Activated naive CD4-positive, alpha-beta T cell treated with anti-CD3 and anti-CD28 coated beads for 36 hours (primary cell): ENCODE measurements around the gene RTN4. TPM values are rescaled to one million over a fixed set of nuclear protein-coding genes. Genes with fewer than 3 reads are reported as not detected.
"Not testable (repeated sequence)": the region's sequence is repeated elsewhere in the genome, so short reads cannot be mapped to it uniquely, and the experiment has no call there.

ENCODE experiments used
- CTCF ChIA-PET: fragments of 350-600 bp; sonication (Branson Sonifier 250); formaldehyde crosslinking; loops from one replicate; lab custom pipeline; 2021; ENCODE audit warnings: antibody characterized with exemption; lab: Charles Lee
- DNase-seq: peaks from one replicate; pipeline ENCODE4 v3.0.0-alpha.2; 2020
- H3K27ac Mint-ChIP-seq: one replicate; pipeline ENCODE4 v1.8.0; 2021; ENCODE audit warnings: mild to moderate bottlenecking, mixed read lengths
- H3K27me3 Mint-ChIP-seq: one replicate; pipeline ENCODE4 v1.8.0; 2021; ENCODE audit warnings: low read depth, mixed read lengths
- H3K36me3 Mint-ChIP-seq: one replicate; pipeline ENCODE4 v1.8.0; 2021; ENCODE audit warnings: low read depth, mixed read lengths
- H3K4me1 Mint-ChIP-seq: one replicate; pipeline ENCODE4 v1.8.0; 2021; ENCODE audit warnings: low read depth, mixed read lengths
- H3K4me3 Mint-ChIP-seq: one replicate; pipeline ENCODE4 v1.8.0; 2021; ENCODE audit warnings: mild to moderate bottlenecking, moderate library complexity, mixed read lengths
- H3K9me3 Mint-ChIP-seq: one replicate; pipeline ENCODE4 v1.8.0; 2021; ENCODE audit warnings: mixed read lengths
- intact Hi-C: fragments of 100-400 bp; cut with micrococcal nuclease; formaldehyde crosslinking; loops from one replicate; pipeline ENCODE4 v1.15.1; 2023
- total RNA-seq, 2 experiments: library from RNA; stranded (reverse); gene quantifications; one replicate each; pipeline ENCODE4 v1.2.3, GENCODE V29; 2021

Gene RTN4
- total RNA-seq, 2 experiments from 2014 or later: 76.4 to 76.7 TPM

DNA sequence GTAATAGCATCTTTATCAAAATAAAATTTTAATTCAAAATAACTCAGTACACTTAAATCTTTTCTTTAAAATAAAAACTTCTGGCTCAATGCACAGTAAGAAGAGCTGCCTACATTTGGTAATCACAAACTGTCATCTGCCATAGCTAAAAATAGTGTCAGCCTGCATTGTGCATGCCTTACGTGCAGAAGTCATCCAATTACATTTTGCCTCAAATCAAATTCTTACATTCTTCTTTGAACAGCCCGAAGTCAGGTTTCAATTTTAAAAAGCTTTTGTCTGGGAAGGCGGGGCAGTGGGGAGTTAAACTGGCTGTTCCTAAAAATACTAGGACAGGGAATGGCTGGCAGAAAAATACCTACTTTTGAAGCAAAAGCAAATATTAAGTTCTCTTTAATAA, 51.1 kb downstream of the RTN4 start:
- no peak for DNase-seq
- peaks cover 61% of the 10 kb centered on the region for H3K4me1 Mint-ChIP-seq
- CTCF ChIA-PET: interaction anchor here (1.2 to 1.4 kb wide), 2 partner anchors 13 to 49 kb away, joined by 3 to 4 read pairs; no protein-coding TSS in a partner anchor
- no peaks in the 10 kb centered on the region for H3K36me3 Mint-ChIP-seq
- no peak overlapping the region for H3K27ac Mint-ChIP-seq
- H3K9me3 Mint-ChIP-seq: no peaks in the 10 kb centered on the region
- no peak overlapping the region for H3K4me3 Mint-ChIP-seq
- H3K27me3 Mint-ChIP-seq: no peaks in the 10 kb centered on the region
- intact Hi-C loops: no loop called here

DNA sequence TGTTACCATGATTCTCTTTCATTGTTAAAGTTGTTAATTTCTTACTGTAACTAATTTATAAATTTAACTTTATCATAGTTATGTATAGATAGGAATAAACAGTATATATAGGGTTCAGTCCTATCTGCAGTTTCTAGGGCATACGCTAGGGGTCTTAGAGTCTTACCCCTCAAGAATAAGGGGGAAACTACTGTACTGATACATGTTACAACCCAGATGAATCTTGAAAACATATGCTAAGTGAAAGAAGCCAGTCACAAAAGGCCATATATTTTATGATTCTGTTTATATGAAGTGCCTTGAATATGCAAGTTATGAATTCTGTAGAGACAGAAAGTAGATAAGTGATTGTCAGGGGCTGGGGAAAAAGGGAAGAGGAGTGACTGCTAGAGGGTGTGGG, 52.4 kb downstream of the RTN4 start:
- CTCF ChIA-PET: no interaction called here
- H3K27ac Mint-ChIP-seq: no peak overlapping the region
- no peaks in the 10 kb centered on the region for H3K27me3 Mint-ChIP-seq
- no peaks in the 10 kb centered on the region for H3K9me3 Mint-ChIP-seq
- no peak overlapping the region for H3K4me3 Mint-ChIP-seq
- no peak for DNase-seq
- H3K36me3 Mint-ChIP-seq: no peaks in the 10 kb centered on the region
- intact Hi-C loops: no loop called here
- peaks cover 63% of the 10 kb centered on the region for H3K4me1 Mint-ChIP-seq

DNA sequence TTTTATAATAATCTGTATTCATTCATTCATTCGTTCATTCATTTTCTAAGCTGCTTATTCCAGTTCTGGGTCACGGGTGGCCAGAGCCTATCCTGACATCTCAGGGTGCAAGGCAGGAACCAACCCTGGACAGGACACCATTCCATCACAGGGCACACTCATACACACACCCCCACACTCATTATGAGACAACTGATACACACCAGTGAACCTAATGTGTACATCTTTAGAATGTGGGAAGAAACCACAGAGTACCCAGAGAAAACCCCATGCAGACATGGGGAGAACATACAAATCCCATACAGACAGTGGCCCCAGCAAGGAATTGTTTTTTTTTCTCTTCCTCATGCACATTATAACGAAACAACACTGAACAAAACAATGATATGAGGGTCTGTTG, 54.7 kb downstream of the RTN4 start:
- CTCF ChIA-PET: no interaction called here

DNA sequence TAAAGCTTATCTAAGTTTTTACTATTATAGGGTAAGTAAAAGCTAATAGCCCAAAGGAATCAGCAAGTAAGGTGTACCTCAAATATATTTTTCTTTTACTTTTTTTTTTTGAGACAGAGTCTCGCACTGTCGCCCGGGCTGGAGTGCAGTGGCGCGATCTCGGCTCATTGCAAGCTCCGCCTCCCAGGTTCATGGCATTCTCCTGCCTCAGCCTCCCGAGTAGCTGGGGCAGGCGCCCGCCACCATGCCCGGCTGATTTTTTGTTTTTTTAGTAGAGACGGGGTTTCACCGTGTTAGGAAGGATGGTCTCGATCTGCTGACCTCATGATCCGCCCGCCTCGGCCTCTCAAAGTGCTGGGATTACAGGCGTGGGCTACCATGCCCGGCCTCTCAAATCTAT, 59.6 kb downstream of the RTN4 start:
- H3K9me3 Mint-ChIP-seq, H3K27ac Mint-ChIP-seq, intact Hi-C loops, H3K36me3 Mint-ChIP-seq, H3K27me3 Mint-ChIP-seq, DNase-seq, H3K4me3 Mint-ChIP-seq: not testable (repeated sequence)
- H3K4me1 Mint-ChIP-seq: peaks cover 24% of the 10 kb centered on the region
- CTCF ChIA-PET: interaction anchor here (0.7 kb wide), 1 partner anchor 80 kb away, joined by 3 read pairs; no protein-coding TSS in a partner anchor

More for the DNA sequence above, 54.7 kb downstream of the RTN4 start:
- H3K36me3 Mint-ChIP-seq: no peaks in the 10 kb centered on the region
- H3K27ac Mint-ChIP-seq: no peak overlapping the region
- no peak for DNase-seq
- peaks cover 62% of the 10 kb centered on the region for H3K4me1 Mint-ChIP-seq
- intact Hi-C loops: no loop called here
- H3K9me3 Mint-ChIP-seq: no peaks in the 10 kb centered on the region
- H3K27me3 Mint-ChIP-seq: no peaks in the 10 kb centered on the region
- H3K4me3 Mint-ChIP-seq: no peak overlapping the region

DNA sequence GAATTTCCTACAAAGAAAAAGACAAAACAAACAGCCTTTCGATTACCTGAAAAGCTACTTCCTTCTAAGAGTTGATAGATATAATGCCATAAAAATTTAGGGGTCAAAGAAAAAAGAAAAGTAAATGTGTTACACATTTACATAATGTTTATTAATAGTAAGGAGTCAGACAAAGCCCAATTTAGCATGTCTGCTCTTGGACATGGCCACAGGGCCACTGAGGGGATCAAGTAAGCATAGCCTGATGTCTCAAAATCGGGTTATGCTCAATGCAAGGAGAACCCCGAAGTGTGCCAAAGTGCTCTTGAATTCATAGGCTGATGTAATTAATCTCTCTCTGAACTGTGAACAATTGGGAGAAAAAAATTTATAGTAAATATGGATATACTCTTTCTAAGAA, 61.6 kb downstream of the RTN4 start:
- Mint-ChIP-seq H3K4me3 (no peak overlapping the region), H3K27me3 (no peaks in the 10 kb centered on the region), H3K9me3 (no peaks in the 10 kb centered on the region), H3K27ac (no peak overlapping the region), H3K4me1 (peaks cover 22% of the 10 kb centered on the region), H3K36me3 (peaks cover 8% of the 10 kb centered on the region)
- intact Hi-C loops: no loop called here
- DNase-seq: no peak
- CTCF ChIA-PET: no interaction called here

DNA sequence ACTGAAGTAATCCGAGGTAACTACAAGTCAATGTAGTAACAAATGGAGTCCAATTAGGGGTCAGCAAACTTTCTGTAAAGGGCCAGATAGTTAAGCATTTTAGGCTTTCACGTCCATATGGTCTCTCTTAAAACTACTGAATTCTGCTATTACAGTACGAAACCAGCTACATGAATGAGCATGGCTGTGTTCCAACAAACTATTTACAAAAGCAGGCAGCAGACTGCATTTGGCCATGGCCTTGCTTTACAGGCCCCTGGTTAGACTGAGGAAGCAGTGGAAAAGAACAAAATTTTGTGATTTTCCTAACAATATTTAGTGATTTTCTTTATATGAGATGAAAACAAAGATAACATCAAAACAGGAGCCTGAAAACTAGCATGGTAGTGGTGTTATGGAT, 64.0 kb downstream of the RTN4 start:
- Mint-ChIP-seq H3K36me3 (peaks cover 15% of the 10 kb centered on the region), H3K4me1 (peaks cover 16% of the 10 kb centered on the region), H3K9me3 (no peaks in the 10 kb centered on the region), H3K4me3 (no peak overlapping the region), H3K27me3 (no peaks in the 10 kb centered on the region), H3K27ac (no peak overlapping the region)
- CTCF ChIA-PET: interaction anchor here (0.6 to 1.1 kb wide), 2 partner anchors 87 to 172 kb away, joined by 3 read pairs; no protein-coding TSS in a partner anchor
- intact Hi-C loops: no loop called here
- DNase-seq: no peak

DNA sequence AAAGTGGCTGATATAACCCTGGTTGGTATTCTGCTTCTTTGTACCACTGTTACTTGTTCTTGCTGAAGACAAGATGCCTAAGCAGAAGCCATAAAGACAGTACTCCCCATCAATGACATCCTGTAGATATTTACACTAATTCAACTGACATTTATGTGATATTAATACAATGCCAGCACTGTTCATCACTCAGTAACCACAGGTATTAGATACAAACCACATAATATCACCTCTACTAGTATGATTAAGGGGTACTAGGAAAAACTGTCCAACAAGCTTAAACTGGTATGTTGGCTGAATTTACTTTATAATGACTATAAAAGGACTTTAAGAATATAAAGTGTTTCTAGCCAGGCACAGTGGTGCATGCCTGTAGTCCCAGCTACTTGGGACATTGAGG, 65.8 kb downstream of the RTN4 start:
- H3K4me1 Mint-ChIP-seq: peaks cover 26% of the 10 kb centered on the region
- H3K27ac Mint-ChIP-seq: no peak overlapping the region
- H3K36me3 Mint-ChIP-seq: peaks cover 20% of the 10 kb centered on the region
- no peaks in the 10 kb centered on the region for H3K9me3 Mint-ChIP-seq
- no peak for DNase-seq
- CTCF ChIA-PET: no interaction called here
- H3K27me3 Mint-ChIP-seq: no peaks in the 10 kb centered on the region
- intact Hi-C loops: no loop called here
- no peak overlapping the region for H3K4me3 Mint-ChIP-seq

DNA sequence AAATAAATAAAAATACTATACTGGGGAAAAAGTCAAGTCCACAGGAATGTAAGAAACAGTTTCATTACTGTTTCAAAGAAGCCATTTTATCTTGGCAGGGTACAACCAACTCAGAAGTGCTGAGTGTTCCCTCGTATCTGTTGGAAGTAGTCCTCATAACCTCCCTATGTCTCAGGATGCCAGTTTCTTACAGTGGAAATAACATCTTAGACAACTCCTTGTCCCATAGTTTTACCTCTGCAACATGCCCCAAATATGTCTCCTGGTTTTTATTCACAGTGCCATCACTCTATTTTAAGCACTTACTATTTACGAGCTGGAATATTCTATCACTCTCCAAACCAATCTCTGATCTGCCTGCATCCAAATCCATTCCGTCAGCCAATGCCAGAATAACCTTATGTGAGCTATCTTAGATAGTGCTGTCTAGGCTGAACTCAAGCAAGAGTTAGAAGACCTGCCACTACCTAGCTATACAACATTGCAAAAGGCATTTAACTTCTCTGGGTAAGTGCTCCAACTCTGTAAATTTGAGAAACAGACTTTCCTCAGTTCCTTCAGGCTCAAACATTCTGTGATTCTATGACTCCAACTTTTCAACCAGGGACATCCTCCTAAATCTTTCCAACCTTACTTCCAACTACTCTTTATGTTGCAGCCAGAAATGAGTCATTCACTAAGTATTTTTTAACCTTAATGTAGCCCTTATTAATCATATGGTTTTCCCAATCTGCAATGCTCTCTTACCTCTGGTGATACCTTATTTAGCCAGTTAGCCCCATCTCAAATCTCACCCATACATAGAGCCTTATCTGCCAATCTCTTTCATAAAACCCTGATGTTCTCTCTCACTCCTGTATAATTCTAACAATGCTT, 66.7 kb downstream of the RTN4 start:
- intact Hi-C loops: no loop called here
- Mint-ChIP-seq H3K27ac (no peak overlapping the region), H3K4me1 (peaks cover 28% of the 10 kb centered on the region), H3K36me3 (peaks cover 20% of the 10 kb centered on the region), H3K4me3 (no peak overlapping the region), H3K27me3 (no peaks in the 10 kb centered on the region), H3K9me3 (no peaks in the 10 kb centered on the region)
- CTCF ChIA-PET: interaction anchor here (0.8 kb wide), 1 partner anchor 10 kb away, joined by 3 read pairs; no protein-coding TSS in a partner anchor
- DNase-seq: no peak

DNA sequence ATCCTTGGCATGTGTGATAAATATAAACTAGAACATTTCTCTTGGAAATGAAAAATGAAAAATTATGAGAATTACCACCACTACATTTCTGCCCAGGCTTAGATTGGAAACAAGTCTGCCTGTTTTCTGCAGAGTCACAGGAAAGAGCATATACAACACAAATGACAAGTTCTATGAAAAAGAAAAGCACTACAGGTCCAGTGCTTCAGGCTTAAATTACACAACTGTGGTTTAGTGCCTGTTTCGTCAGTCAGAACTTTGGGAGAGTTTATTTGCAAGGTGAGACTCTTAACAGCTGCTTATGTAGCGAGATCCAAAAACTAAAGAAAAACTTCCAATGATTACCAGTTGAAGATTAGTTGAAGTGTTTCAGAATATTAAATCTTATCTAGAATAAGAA, 68.9 kb downstream of the RTN4 start:
- Mint-ChIP-seq H3K27ac (no peak overlapping the region), H3K9me3 (no peaks in the 10 kb centered on the region), H3K27me3 (no peaks in the 10 kb centered on the region), H3K36me3 (peaks cover 22% of the 10 kb centered on the region), H3K4me1 (peaks cover 41% of the 10 kb centered on the region), H3K4me3 (no peak overlapping the region)
- no peak for DNase-seq
- CTCF ChIA-PET: no interaction called here
- intact Hi-C loops: no loop called here

DNA sequence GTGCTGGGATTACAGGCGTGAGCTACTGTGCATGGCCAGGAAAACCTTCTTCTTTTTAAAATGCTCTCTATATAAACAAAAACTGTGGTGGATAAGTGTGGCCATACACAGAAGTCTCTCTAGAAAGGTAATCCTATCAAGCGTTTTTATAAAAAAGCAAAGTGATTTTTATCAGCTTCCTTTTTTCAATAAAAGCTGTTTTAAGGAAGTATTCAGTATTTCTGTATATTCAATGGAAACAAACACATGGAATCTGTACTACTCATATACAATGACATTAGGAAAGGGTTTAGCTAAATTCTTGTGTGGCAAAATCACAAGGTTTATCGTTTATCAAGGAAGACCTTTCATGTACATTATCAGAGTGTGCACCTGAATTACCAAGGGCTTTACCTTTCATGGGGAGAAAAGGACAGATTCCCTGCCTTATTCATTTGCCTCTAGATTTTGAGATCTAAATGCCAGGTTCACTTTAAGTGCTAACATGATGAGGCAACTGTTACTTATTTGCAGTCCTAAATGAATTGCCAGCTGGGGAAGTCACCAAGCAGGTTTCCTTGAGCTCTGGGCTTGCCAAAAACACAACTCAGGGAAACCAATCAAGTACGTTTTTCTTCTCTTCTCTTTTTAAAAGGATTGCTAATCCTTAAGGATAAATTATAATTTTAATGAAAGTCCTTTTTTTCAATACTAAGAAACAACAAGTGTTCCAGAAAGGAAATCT, 70.8 kb downstream of the RTN4 start:
- intact Hi-C loops: no loop called here
- Mint-ChIP-seq H3K4me1 (peaks cover 41% of the 10 kb centered on the region), H3K36me3 (peaks cover 22% of the 10 kb centered on the region), H3K4me3 (no peak overlapping the region), H3K9me3 (no peaks in the 10 kb centered on the region), H3K27ac (no peak overlapping the region), H3K27me3 (no peaks in the 10 kb centered on the region)
- CTCF ChIA-PET: interaction anchor here (1.0 kb wide), 1 partner anchor 189 kb away, joined by 3 read pairs; no protein-coding TSS in a partner anchor
- DNase-seq: no peak

DNA sequence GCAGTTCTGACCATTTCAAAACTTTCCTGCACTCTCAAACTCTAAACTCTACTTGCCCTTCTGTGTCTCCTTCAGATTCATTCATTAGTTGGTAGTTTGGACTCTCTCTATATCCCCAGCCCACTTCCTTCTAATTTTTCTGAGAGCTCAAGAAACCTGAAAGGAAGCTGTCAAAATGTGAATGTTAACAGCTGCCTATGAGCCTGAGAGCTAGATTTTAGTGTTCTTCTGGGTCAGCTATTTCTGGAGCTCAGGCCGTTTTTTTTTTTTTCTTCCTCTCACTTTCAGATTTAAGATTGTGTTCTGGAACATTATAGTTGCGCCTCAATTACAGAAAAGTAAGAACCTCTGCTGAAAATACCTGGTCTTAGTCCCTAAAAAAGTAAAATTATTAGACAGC, 73.1 kb downstream of the RTN4 start:
- no peaks in the 10 kb centered on the region for H3K9me3 Mint-ChIP-seq
- H3K4me3 Mint-ChIP-seq: no peak overlapping the region
- DNase-seq: no peak
- peaks cover 24% of the 10 kb centered on the region for H3K36me3 Mint-ChIP-seq
- peaks cover 30% of the 10 kb centered on the region for H3K4me1 Mint-ChIP-seq
- H3K27me3 Mint-ChIP-seq: no peaks in the 10 kb centered on the region
- H3K27ac Mint-ChIP-seq: no peak overlapping the region
- intact Hi-C loops: no loop called here
- CTCF ChIA-PET: interaction anchor here (0.6 kb wide), 1 partner anchor 197 kb away, joined by 5 read pairs; no protein-coding TSS in a partner anchor

DNA sequence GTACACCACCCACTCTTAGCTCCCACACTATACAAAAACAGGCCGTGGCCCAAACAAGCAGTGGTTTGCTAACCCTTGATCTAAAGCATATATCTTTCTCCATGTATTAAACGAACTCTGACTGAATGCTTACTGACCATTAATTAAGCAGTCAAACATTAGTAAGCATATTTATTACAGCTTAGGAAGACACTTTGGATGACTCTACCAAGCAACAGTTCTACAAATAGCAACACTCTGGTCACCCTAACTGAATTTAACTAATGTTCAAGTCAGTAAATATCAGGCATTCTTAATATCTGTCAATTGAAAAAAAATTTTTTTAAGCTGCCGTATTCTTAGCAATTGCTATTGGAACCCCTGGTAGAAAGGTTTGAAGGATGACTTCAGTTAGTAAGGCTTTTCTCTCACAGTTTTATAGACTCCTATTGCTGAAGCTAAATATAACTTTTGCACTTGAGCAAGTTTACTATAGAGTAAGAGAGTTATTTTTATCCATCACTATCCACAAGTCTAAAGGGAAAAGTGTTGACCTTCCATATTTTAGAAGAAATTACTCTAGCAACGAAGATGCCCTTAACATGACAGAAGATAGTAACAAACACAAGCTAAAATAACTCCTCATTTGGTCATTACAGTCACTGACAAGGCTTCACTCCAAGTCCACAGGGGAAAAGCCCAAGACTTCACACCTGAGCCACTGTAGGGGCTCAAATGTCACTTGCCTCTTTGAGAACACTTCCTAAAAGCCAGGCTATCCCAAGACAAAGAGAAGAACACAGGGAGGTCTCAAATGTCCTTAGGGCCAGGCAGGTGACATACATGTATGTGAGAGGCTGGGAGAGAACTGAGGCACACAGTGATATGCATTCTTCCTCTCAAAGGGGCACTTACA, 74.4 kb downstream of the RTN4 start:
- no peaks in the 10 kb centered on the region for H3K27me3 Mint-ChIP-seq
- CTCF ChIA-PET: interaction anchor here (0.6 kb wide), 1 partner anchor 77 kb away, joined by 3 read pairs; no protein-coding TSS in a partner anchor
- intact Hi-C loops: no loop called here

More for the DNA sequence above, 74.4 kb downstream of the RTN4 start:
- H3K9me3 Mint-ChIP-seq: no peaks in the 10 kb centered on the region
- no peak overlapping the region for H3K27ac Mint-ChIP-seq
- DNase-seq: no peak
- H3K4me1 Mint-ChIP-seq: peaks cover 26% of the 10 kb centered on the region
- peaks cover 27% of the 10 kb centered on the region for H3K36me3 Mint-ChIP-seq
- no peak overlapping the region for H3K4me3 Mint-ChIP-seq
